ENCODE results near the gene IFI44.

- no peak for TF ChIP-seq CTCF (IDR thresholded peaks at IDR 0.05; ENCODE audit: low read depth, low read length)
- no peak for TF ChIP-seq MYC (IDR thresholded peaks at IDR 0.05; ENCODE audit: low read depth, low read length)
- TF ChIP-seq POLR2A (IDR thresholded peaks at IDR 0.05; ENCODE audit: extremely low read depth, insufficient read length): no peak
- no peak for TF ChIP-seq MAX (IDR thresholded peaks at IDR 0.05; ENCODE audit: low read depth, low read length)
Measured at GRCh38 chr1:78677788-78678187, 28.2 kb downstream of the IFI44 start.

All from NB4 (cell line).